A673 (cell line): ENCODE data around the gene KCNK2. TPM values are rescaled to one million over a fixed set of nuclear protein-coding genes. Genes with fewer than 3 reads are reported as not detected.
A peak's percentile ranks its signal among the peaks of the same experiment; 100 is the strongest.

Experiments
- BruUV-seq: library from RNA; stranded (reverse); fragments of 400-500 nt; replicated peaks from 2 replicates; lab custom pipeline; 2021; lab: Mats Ljungman, UMichigan
- CTCF ChIA-PET: fragments of 300-600 bp; sonication (Branson Sonifier 250); formaldehyde crosslinking; loops from one replicate; lab custom pipeline; 2022; ENCODE audit warnings: antibody characterized with exemption; lab: Charles Lee
- POLR2A ChIA-PET: fragments of 300-600 bp; sonication (Branson Sonifier 250); formaldehyde crosslinking; loops from one replicate; lab custom pipeline; 2022; ENCODE audit warnings: antibody characterized with exemption; ENCODE audit not compliant: low non-redundant PET; lab: Charles Lee
- DNase-seq: peaks from one replicate; pipeline ENCODE4 v3.0.0-alpha.2; 2015; ENCODE audit warnings: low spot score
- H3K27ac ChIP-seq: fragments of 200-600 bp; sonication (generic); 2 replicates; pipeline ENCODE4 v1.5.1; 2016; ENCODE audit warnings: mixed run types, low read depth, mild to moderate bottlenecking, mixed read lengths, antibody characterized with exemption, low read length; ENCODE audit not compliant: poor library complexity, severe bottlenecking
- H3K27me3 ChIP-seq: fragments of 200-600 bp; sonication (generic); replicated peaks from 2 replicates; pipeline ENCODE4 v1.6.1; 2017; ENCODE audit warnings: mixed run types, low read depth, mild to moderate bottlenecking, mixed read lengths, antibody characterized with exemption, low read length; ENCODE audit not compliant: insufficient read depth, poor library complexity
- H3K36me3 ChIP-seq: fragments of 200-600 bp; sonication (generic); 2 replicates; pipeline ENCODE4 v1.6.1; 2016; ENCODE audit warnings: mixed run types, mild to moderate bottlenecking, mixed read lengths, antibody characterized with exemption, low read length; ENCODE audit not compliant: insufficient read depth, poor library complexity, severe bottlenecking
- H3K4me1 ChIP-seq: fragments of 200-600 bp; sonication (generic); 2 replicates; pipeline ENCODE4 v1.6.1; 2017; ENCODE audit warnings: mixed run types, mild to moderate bottlenecking, mixed read lengths, antibody characterized with exemption, low read length; ENCODE audit not compliant: insufficient read depth, poor library complexity, severe bottlenecking
- H3K4me3 ChIP-seq: fragments of 200-600 bp; sonication (generic); 2 replicates; pipeline ENCODE4 v1.5.1; 2016; ENCODE audit warnings: low read depth, mixed run types, mild to moderate bottlenecking, mixed read lengths, low read length; ENCODE audit not compliant: poor library complexity, severe bottlenecking
- H3K9me3 ChIP-seq: fragments of 200-600 bp; sonication (generic); 2 replicates; pipeline ENCODE4 v1.6.1; 2016; ENCODE audit warnings: mixed run types, low read depth, mild to moderate bottlenecking, mixed read lengths, antibody characterized with exemption, low read length; ENCODE audit not compliant: poor library complexity, severe bottlenecking
- CTCF ChIP-seq: fragments of 300-800, 200-600 bp; sonication (generic); conservative IDR thresholded peaks from 2 replicates; pipeline ENCODE4 v1.5.1; 2017; ENCODE audit warnings: low read depth, mild to moderate bottlenecking, antibody characterized with exemption, low read length, moderate library complexity, mixed read lengths
- EZH2 ChIP-seq: fragments of 200-600 bp; sonication (generic); IDR thresholded peaks from 2 replicates; pipeline ENCODE4 v1.6.1; 2017; ENCODE audit warnings: borderline replicate concordance, low read depth, mild to moderate bottlenecking, mixed read lengths, antibody characterized with exemption, low read length; ENCODE audit not compliant: poor library complexity, severe bottlenecking
- intact Hi-C: fragments of 100-400 bp; cut with micrococcal nuclease; formaldehyde crosslinking; loops from one replicate; pipeline ENCODE4 v1.10.0; 2022; ENCODE audit not compliant: unreplicated experiment
- total RNA-seq: library from RNA; stranded (reverse); gene quantifications from 2 replicates; pipeline ENCODE4 v1.2.3, GENCODE V29; 2021

KCNK2 gene
- total RNA-seq, 1 experiment from 2014 or later = not detected

GRCh38 chr1:215071078-215071477 is 11.5 kb upstream of the KCNK2 start:
- Histone ChIP-seq H3K36me3 (no peaks in the 10 kb centered on the region), H3K27ac (no peak overlapping the region), H3K9me3 (no peaks in the 10 kb centered on the region), H3K27me3 (peaks cover 32% of the 10 kb centered on the region), H3K4me1 (no peaks in the 10 kb centered on the region), H3K4me3 (no peak overlapping the region)
- no TSS peak for BruUV-seq
- TF ChIP-seq CTCF (no peak), EZH2 (no peak)
- intact Hi-C loops = loop anchor here (10.0 kb wide), 1 partner anchor 406 kb away; no protein-coding TSS in a partner anchor
- ChIA-PET POLR2A (no interaction called here), CTCF (no interaction called here)
- no peak for DNase-seq

- peak; percentile 24 for DNase-seq
- TF ChIP-seq CTCF (peak; percentile 54), EZH2 (no peak)
- no peak overlapping the region for H3K4me3 ChIP-seq
- H3K9me3 ChIP-seq = no peaks in the 10 kb centered on the region
- BruUV-seq = no TSS peak
- no peaks in the 10 kb centered on the region for H3K4me1 ChIP-seq
- intact Hi-C loops = loop anchor here (5.0 to 10.0 kb wide), 2 partner anchors 269 to 412 kb away; no protein-coding TSS in a partner anchor
- peaks cover 59% of the 10 kb centered on the region for H3K27me3 ChIP-seq
- H3K27ac ChIP-seq = no peak overlapping the region
- ChIA-PET CTCF (interaction anchor here (0.6 to 1.1 kb wide), 3 partner anchors 267 to 862 kb away, joined by 3 to 7 read pairs (median 5); no protein-coding TSS in a partner anchor), POLR2A (no interaction called here)
- no peaks in the 10 kb centered on the region for H3K36me3 ChIP-seq
These were observed 6.2 kb upstream of the KCNK2 start for GRCh38 chr1:215076322-215076721.

GRCh38 chr1:215079456-215079855 is 3.1 kb upstream of the KCNK2 start:
- intact Hi-C loops = loop anchor here (5.0 to 10.0 kb wide), 2 partner anchors 272 to 415 kb away; no protein-coding TSS in a partner anchor

More at GRCh38 chr1:215079456-215079855, 3.1 kb upstream of the KCNK2 start:
- no peak for DNase-seq
- Histone ChIP-seq H3K36me3 (no peaks in the 10 kb centered on the region), H3K27me3 (peaks cover 68% of the 10 kb centered on the region), H3K4me1 (no peaks in the 10 kb centered on the region), H3K27ac (no peak overlapping the region), H3K9me3 (no peaks in the 10 kb centered on the region), H3K4me3 (no peak overlapping the region)
- ChIA-PET POLR2A (no interaction called here), CTCF (no interaction called here)
- BruUV-seq = no TSS peak
- no peak for TF ChIP-seq EZH2
- TF ChIP-seq CTCF = no peak
